Measurements from ENCODE around the gene ZFP37. TPM values are rescaled to one million over a fixed set of nuclear protein-coding genes. Genes with fewer than 3 reads are reported as not detected.
A peak's percentile ranks its signal among the peaks of the same experiment; 100 is the strongest.
"Not testable (repeated sequence)": the region's sequence is repeated elsewhere in the genome, so short reads cannot be mapped to it uniquely, and the experiment has no call there.

The ZFP37 gene
- total RNA-seq (1 to 10 TPM; 1.1 to 3.0 (median 2.1) TPM), total RNA-seq (1.8 to 10.5 (median 3.8) reads per million in 29 experiments)
- total RNA-seq (2013): 3.2 TPM

DNA sequence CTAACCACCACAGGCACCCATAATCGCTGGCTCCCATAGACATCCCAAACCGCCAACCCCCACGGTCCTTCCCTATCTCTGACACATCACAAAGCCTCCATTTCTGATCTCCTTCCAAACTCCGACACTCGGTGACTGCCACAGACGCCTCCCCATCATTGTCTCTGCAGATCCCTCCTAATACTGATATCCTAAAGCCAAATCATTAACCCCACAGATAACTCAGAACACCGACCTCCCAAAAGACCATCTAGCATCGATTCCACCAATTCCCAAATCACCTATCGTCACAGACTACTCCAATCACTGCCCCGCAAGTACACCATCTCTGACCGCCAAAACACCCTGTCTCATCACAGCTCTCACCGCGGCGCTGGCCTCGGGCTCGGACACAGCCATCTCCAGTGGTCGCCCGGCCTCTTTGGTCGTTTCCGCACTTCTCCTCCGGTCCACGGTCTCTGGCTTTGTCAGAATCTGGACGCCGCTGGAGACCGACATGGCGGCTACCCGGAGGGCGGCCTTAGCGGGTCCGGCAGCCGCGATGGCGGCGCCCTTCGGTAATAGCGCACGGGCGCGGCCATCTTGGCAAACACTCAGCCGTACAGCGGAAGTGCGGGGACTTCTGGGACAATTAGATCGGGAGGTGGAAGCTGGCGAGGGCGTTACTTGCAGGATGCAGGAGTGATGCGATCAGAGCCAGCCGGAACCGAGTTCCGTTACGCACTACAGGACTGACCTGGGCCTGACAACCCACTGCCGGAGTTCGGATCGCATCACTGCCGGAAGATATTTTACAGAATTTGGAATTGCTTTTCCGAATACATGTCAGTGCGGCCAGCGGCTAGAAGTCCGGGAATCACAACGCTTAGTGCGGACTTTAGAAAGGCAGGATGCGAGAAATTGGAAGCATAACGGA lies at the start of gene ZFP37:
TSS of gene ZFP37 (minus strand) at position 534 of the 916 bp plus-strand sequence. CDS start at position 498, 36 bp downstream.
- H3K4me1 Mint-ChIP-seq: no peaks in the 10 kb centered on the region
- ChIA-PET POLR2A (no interaction called here), CTCF (no interaction called here)
- no peaks in the 10 kb centered on the region for H3K36me3 Mint-ChIP-seq
- ATAC-seq (replicated peaks in 1 of 4) (peak; percentile 93 to 98 (median 96)), DNase-seq (peak; percentile 12 to 83 (median 54))
- peaks cover 0 to 8% (median 8%) of the 10 kb centered on the region in 3 donors for H3K9me3 Mint-ChIP-seq
- Histone ChIP-seq H3K27me3 (replicated peaks in 1 of 2; ENCODE audit: control insufficient read depth in 2 of 2, extremely low read depth in 1 of 2, insufficient read depth in 2 of 2, low read length in 1 of 2) (peaks cover 0 to 28% of the 10 kb centered on the region in 2 experiments), H3K4me1 (ENCODE audit: control insufficient read depth in 1 of 2, extremely low read depth in 1 of 2, insufficient read depth in 2 of 2, low read length in 2 of 2) (peaks cover 0 to 13% of the 10 kb centered on the region in 2 experiments), H3K9me3 (peaks cover 11% of the 10 kb centered on the region), H3K4me3 (ENCODE audit: control insufficient read depth in 1 of 2, extremely low read depth in 1 of 2, low read length in 1 of 2) (peak within 1 kb of the TSS; percentile 68 to 83), H3K36me3 (ENCODE audit: control insufficient read depth in 2 of 2, extremely low read depth in 1 of 2, insufficient read depth in 1 of 2, low read length in 1 of 2) (no peaks in the 10 kb centered on the region), H3K27ac (ENCODE audit: low read length) (peak within 1 kb of the TSS; percentile 49)
- no peak within 1 kb of the TSS for H3K4me3 Mint-ChIP-seq
- peaks cover 12 to 13% of the 10 kb centered on the region in 2 donors for H3K27me3 Mint-ChIP-seq
- WGBS (ENCODE audit: insufficient coverage): 10% methylated on average over 54 of the region's 62 CpGs
- H3K27ac Mint-ChIP-seq: no peak within 1 kb of the TSS

DNA sequence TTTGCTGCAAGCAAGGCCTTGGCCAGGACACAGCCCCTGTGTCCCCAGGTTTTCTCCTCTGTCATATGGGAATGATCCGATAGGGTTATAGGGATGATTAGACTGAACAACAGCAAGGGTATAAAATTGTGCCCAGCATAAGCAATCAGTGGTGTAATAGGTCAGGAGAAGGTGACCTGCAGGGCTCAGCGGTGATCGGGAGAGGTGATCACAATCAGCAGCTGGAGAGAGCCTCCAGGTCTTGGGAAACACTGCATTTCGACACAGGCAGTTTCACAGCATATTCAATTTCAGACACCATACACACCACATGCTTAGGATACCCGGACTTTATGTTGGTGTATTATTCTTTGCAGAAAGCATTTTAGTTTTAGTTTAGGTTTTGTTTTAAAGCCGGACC lies 48.8 kb upstream of the ZFP37 start:
- H3K27ac Mint-ChIP-seq; H3K27me3 Mint-ChIP-seq; H3K36me3 Mint-ChIP-seq; H3K4me1 ChIP-seq (ENCODE audit: control insufficient read depth in 1 of 2, extremely low read depth in 1 of 2, insufficient read depth in 2 of 2, low read length in 2 of 2); H3K4me1 Mint-ChIP-seq; H3K9me3 Mint-ChIP-seq; H3K36me3 ChIP-seq (ENCODE audit: control insufficient read depth in 2 of 2, extremely low read depth in 1 of 2, insufficient read depth in 1 of 2, low read length in 1 of 2); DNase-seq; H3K27me3 ChIP-seq (replicated peaks in 1 of 2; ENCODE audit: control insufficient read depth in 2 of 2, extremely low read depth in 1 of 2, insufficient read depth in 2 of 2, low read length in 1 of 2); CTCF ChIA-PET; H3K27ac ChIP-seq (ENCODE audit: low read length); H3K4me3 ChIP-seq (ENCODE audit: control insufficient read depth in 1 of 2, extremely low read depth in 1 of 2, low read length in 1 of 2); H3K9me3 ChIP-seq; H3K4me3 Mint-ChIP-seq; POLR2A ChIA-PET; ATAC-seq (replicated peaks in 1 of 4): not testable (repeated sequence)
- no CpG with 5 or more reads among the region's 6 CpGs for whole genome bisulfite sequencing (ENCODE audit: insufficient coverage)

DNA sequence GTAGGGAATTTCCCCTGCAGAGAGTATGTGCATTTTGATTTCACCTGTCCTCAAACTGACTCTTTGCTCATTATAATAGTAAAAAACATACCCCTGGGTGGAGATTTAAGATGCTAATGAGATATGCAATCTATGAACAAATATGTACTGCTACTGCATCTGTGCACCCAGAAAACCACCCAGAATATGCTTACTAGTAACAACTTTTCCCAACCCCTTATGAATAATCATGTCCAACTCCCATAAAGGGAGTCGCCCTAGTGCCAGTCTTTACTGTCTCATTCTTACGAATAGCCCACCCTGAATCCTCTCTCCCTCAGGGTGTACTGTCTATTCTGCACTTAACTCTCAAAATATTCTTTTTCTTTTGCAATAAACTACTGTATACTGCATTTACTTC lies 39.0 kb upstream of the ZFP37 start:
- WGBS (ENCODE audit: insufficient coverage): no CpG with 5 or more reads among the region's 2 CpGs
- no peak overlapping the region for H3K4me3 Mint-ChIP-seq
- H3K27me3 Mint-ChIP-seq: peaks cover 48 to 84% of the 10 kb centered on the region in 2 donors

DNA sequence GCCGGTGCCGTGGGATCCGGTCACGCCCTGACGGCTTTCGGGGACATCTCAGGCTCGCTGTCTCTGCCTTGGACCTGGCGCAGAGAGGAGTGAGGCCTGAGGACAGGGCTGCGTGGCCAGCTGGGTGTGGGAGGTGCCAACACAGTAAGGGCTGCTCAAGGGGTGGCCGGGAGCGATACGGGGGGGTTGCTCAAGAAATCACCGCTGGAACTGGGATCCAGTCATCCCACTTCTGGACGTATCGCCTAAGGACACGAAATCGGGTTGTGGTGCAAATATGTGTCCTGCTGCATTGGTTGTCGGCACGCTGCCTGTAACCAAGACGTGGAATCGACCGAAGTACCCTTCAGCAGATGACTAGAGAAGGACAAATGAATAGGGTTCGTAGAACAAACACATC lies 33.4 kb upstream of the ZFP37 start:
- H3K4me1 ChIP-seq (ENCODE audit: control insufficient read depth in 1 of 2, extremely low read depth in 1 of 2, insufficient read depth in 2 of 2, low read length in 2 of 2); POLR2A ChIA-PET; H3K4me3 ChIP-seq (ENCODE audit: control insufficient read depth in 1 of 2, extremely low read depth in 1 of 2, low read length in 1 of 2); H3K36me3 ChIP-seq (ENCODE audit: control insufficient read depth in 2 of 2, extremely low read depth in 1 of 2, insufficient read depth in 1 of 2, low read length in 1 of 2); ATAC-seq (replicated peaks in 1 of 4); CTCF ChIA-PET; H3K27ac ChIP-seq (ENCODE audit: low read length); H3K4me3 Mint-ChIP-seq; H3K36me3 Mint-ChIP-seq; H3K9me3 ChIP-seq; H3K4me1 Mint-ChIP-seq: not testable (repeated sequence)
- H3K27ac Mint-ChIP-seq: peak overlapping the region in 1 of 2 donors; percentile 16
- peak in 1 of 35 experiments; percentile 2 for DNase-seq
- peaks cover 41 to 42% of the 10 kb centered on the region in 2 donors for H3K27me3 Mint-ChIP-seq
- 54% methylated on average over 15 of the region's 23 CpGs for WGBS (ENCODE audit: insufficient coverage)
- H3K27me3 ChIP-seq (replicated peaks in 1 of 2; ENCODE audit: control insufficient read depth in 2 of 2, extremely low read depth in 1 of 2, insufficient read depth in 2 of 2, low read length in 1 of 2): peaks cover 9 to 22% of the 10 kb centered on the region in 2 experiments
- peaks cover 0 to 10% (median 0%) of the 10 kb centered on the region in 3 donors for H3K9me3 Mint-ChIP-seq

More for the DNA sequence above, 39.0 kb upstream of the ZFP37 start:
- Histone ChIP-seq H3K27ac (ENCODE audit: low read length) (no peak overlapping the region), H3K9me3 (no peaks in the 10 kb centered on the region), H3K4me1 (ENCODE audit: control insufficient read depth in 1 of 2, extremely low read depth in 1 of 2, insufficient read depth in 2 of 2, low read length in 2 of 2) (no peaks in the 10 kb centered on the region), H3K27me3 (replicated peaks in 1 of 2; ENCODE audit: control insufficient read depth in 2 of 2, extremely low read depth in 1 of 2, insufficient read depth in 2 of 2, low read length in 1 of 2) (peaks cover 5 to 12% of the 10 kb centered on the region in 2 experiments), H3K4me3 (ENCODE audit: control insufficient read depth in 1 of 2, extremely low read depth in 1 of 2, low read length in 1 of 2) (no peak overlapping the region), H3K36me3 (ENCODE audit: control insufficient read depth in 2 of 2, extremely low read depth in 1 of 2, insufficient read depth in 1 of 2, low read length in 1 of 2) (no peaks in the 10 kb centered on the region)
- Mint-ChIP-seq H3K4me1 (no peaks in the 10 kb centered on the region), H3K27ac (no peak overlapping the region), H3K36me3 (no peaks in the 10 kb centered on the region), H3K9me3 (peaks cover 0 to 9% (median 0%) of the 10 kb centered on the region in 3 donors)
- no peak for DNase-seq
- CTCF ChIA-PET: no interaction called here
- POLR2A ChIA-PET: no interaction called here
- no peak for ATAC-seq (replicated peaks in 1 of 4)

DNA sequence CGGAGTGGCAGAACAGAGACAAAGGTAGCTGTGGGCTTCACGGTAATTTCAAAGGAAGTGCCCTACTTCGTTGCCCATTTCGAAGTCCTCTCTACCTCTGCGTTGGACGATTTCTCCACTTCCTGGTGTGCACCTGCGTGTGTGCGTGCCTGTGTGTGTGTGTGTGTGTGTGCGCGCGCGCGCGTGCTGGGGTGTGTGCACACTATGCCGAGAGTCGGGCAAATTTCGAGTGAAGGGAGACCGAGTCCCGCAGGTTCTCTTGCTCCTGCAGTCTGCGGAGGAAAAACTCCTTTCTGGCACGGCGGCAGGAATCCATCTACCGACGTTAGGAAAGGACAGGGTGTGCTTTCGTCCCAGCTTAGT lies 32.6 kb upstream of the ZFP37 start:
- H3K4me1 Mint-ChIP-seq; H3K27ac Mint-ChIP-seq; DNase-seq; H3K36me3 ChIP-seq (ENCODE audit: control insufficient read depth in 2 of 2, extremely low read depth in 1 of 2, insufficient read depth in 1 of 2, low read length in 1 of 2); H3K36me3 Mint-ChIP-seq; H3K4me3 Mint-ChIP-seq; H3K4me3 ChIP-seq (ENCODE audit: control insufficient read depth in 1 of 2, extremely low read depth in 1 of 2, low read length in 1 of 2); H3K4me1 ChIP-seq (ENCODE audit: control insufficient read depth in 1 of 2, extremely low read depth in 1 of 2, insufficient read depth in 2 of 2, low read length in 2 of 2); CTCF ChIA-PET; H3K9me3 ChIP-seq; POLR2A ChIA-PET; ATAC-seq (replicated peaks in 1 of 4); H3K27ac ChIP-seq (ENCODE audit: low read length): not testable (repeated sequence)
- Mint-ChIP-seq H3K9me3 (peaks cover 0 to 10% (median 0%) of the 10 kb centered on the region in 3 donors), H3K27me3 (peaks cover 38 to 41% of the 10 kb centered on the region in 2 donors)
- peaks cover 7 to 22% of the 10 kb centered on the region in 2 experiments for H3K27me3 ChIP-seq (replicated peaks in 1 of 2; ENCODE audit: control insufficient read depth in 2 of 2, extremely low read depth in 1 of 2, insufficient read depth in 2 of 2, low read length in 1 of 2)
- no CpG with 5 or more reads among the region's 25 CpGs for WGBS (ENCODE audit: insufficient coverage)

DNA sequence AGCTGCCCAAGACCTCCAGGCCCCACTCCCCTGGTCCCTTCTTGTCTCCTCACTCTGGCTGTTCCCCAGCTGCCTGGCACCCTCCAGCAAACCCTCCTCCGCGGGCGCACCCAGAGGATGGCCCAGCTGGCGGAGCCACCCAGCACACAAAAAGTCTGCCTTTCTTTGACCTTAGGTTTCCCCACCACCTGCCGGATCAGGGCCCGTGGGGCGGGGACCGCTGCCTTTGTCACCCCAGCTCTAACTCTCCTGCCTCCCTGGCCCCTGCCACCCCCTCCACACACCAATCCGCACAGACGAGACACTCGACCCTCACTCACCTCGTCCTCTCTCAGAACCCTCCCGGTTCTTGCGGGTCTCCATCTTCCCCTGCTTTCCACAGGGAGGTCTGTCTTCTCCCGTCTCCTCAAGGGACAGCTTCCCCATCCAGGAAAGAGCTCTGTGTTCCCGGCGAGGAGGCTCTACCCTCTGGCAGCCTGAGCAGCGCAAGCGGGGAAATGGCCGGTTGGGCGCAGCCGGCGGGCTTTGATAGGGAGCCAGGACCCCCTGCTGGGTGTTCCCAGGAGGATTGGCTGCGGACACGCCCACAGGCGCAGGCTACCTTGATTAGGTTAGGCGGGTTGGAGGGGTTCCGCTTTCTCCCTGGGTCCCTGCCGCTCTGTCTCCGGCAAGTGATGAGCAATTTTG lies 32.1 kb upstream of the ZFP37 start:
- Mint-ChIP-seq H3K27me3 (peaks cover 35 to 38% of the 10 kb centered on the region in 2 donors), H3K9me3 (peaks cover 0 to 10% (median 0%) of the 10 kb centered on the region in 3 donors)
- CTCF ChIA-PET; H3K36me3 ChIP-seq (ENCODE audit: control insufficient read depth in 2 of 2, extremely low read depth in 1 of 2, insufficient read depth in 1 of 2, low read length in 1 of 2); H3K4me3 Mint-ChIP-seq; H3K4me1 Mint-ChIP-seq; DNase-seq; H3K4me3 ChIP-seq (ENCODE audit: control insufficient read depth in 1 of 2, extremely low read depth in 1 of 2, low read length in 1 of 2); H3K27ac Mint-ChIP-seq; H3K9me3 ChIP-seq; ATAC-seq (replicated peaks in 1 of 4); H3K4me1 ChIP-seq (ENCODE audit: control insufficient read depth in 1 of 2, extremely low read depth in 1 of 2, insufficient read depth in 2 of 2, low read length in 2 of 2); H3K36me3 Mint-ChIP-seq; H3K27ac ChIP-seq (ENCODE audit: low read length); POLR2A ChIA-PET: not testable (repeated sequence)
- peaks cover 7 to 22% of the 10 kb centered on the region in 2 experiments for H3K27me3 ChIP-seq (replicated peaks in 1 of 2; ENCODE audit: control insufficient read depth in 2 of 2, extremely low read depth in 1 of 2, insufficient read depth in 2 of 2, low read length in 1 of 2)
- no CpG with 5 or more reads among the region's 30 CpGs for WGBS (ENCODE audit: insufficient coverage)
